Hepatocyte (in vitro differentiated cells): Measurements from ENCODE around the gene CNPPD1.

Source experiments
- EZH2 ChIP-seq: fragments of 200-600 bp; sonication (generic); IDR thresholded peaks from 2 replicates; pipeline ENCODE4 v1.6.1; 2016; ENCODE audit warnings: antibody characterized with exemption, mild to moderate bottlenecking, borderline replicate concordance
- EZH2phosphoT487 ChIP-seq: fragments of 200-600 bp; sonication (generic); IDR thresholded peaks from one replicate; pipeline ENCODE4 v1.6.1; 2018; ENCODE audit warnings: antibody characterized with exemption, mild to moderate bottlenecking, low read depth, moderate library complexity; ENCODE audit not compliant: unreplicated experiment, severe bottlenecking
- TF ChIP-seq, protein P1 (sequence below): fragments of 200-600 bp; sonication (generic); IDR thresholded peaks from 2 replicates; pipeline ENCODE4 v1.5.1; 2016; ENCODE audit warnings: antibody characterized with exemption, mild to moderate bottlenecking; ENCODE audit not compliant: poor library complexity

- TF ChIP-seq, protein P1, sequence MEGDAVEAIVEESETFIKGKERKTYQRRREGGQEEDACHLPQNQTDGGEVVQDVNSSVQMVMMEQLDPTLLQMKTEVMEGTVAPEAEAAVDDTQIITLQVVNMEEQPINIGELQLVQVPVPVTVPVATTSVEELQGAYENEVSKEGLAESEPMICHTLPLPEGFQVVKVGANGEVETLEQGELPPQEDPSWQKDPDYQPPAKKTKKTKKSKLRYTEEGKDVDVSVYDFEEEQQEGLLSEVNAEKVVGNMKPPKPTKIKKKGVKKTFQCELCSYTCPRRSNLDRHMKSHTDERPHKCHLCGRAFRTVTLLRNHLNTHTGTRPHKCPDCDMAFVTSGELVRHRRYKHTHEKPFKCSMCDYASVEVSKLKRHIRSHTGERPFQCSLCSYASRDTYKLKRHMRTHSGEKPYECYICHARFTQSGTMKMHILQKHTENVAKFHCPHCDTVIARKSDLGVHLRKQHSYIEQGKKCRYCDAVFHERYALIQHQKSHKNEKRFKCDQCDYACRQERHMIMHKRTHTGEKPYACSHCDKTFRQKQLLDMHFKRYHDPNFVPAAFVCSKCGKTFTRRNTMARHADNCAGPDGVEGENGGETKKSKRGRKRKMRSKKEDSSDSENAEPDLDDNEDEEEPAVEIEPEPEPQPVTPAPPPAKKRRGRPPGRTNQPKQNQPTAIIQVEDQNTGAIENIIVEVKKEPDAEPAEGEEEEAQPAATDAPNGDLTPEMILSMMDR = no peak
- TF ChIP-seq EZH2 (no peak), EZH2phosphoT487 (no peak)
These were observed 45.3 kb upstream of the CNPPD1 start for GRCh38 chr2:219221957-219222518.
